PC-9 (cell line): ENCODE measurements around the gene PCDHGA5.

ENCODE experiments used
- CTCF ChIP-seq: fragments of 200-600 bp; sonication (generic); conservative IDR thresholded peaks from 2 replicates; pipeline ENCODE4 v1.6.1; 2017; ENCODE audit warnings: mixed run types, antibody characterized with exemption, mild to moderate bottlenecking, moderate library complexity
- EZH2 ChIP-seq: fragments of 200-600 bp; sonication (generic); IDR thresholded peaks from 2 replicates; pipeline ENCODE4 v1.8.0; 2017; ENCODE audit warnings: antibody characterized with exemption, low read depth

GRCh38 chr5:141413540-141414069, 49.6 kb downstream of the PCDHGA5 start:
- TF ChIP-seq CTCF (no peak), EZH2 (no peak)
